Measurements from ENCODE around the gene CACNA1I.

- no peak for TF ChIP-seq POLR2A (IDR thresholded peaks at IDR 0.05; ENCODE audit: borderline replicate concordance, extremely low read depth, insufficient read depth, insufficient read length)
- no peak for TF ChIP-seq CTCF (IDR thresholded peaks at IDR 0.05 in 2 of 3, conservative IDR thresholded peaks at IDR 0.05 in 1 of 3; ENCODE audit: borderline replicate concordance in 1 of 3, insufficient read depth in 1 of 3, low read depth in 2 of 3, low read length in 2 of 3)
- no peak for TF ChIP-seq EZH2phosphoT487 (IDR thresholded peaks at IDR 0.05; ENCODE audit: borderline replicate concordance)
- TF ChIP-seq CEBPB (IDR thresholded peaks at IDR 0.05; ENCODE audit: low read depth) = no peak
- TF ChIP-seq, protein P1, sequence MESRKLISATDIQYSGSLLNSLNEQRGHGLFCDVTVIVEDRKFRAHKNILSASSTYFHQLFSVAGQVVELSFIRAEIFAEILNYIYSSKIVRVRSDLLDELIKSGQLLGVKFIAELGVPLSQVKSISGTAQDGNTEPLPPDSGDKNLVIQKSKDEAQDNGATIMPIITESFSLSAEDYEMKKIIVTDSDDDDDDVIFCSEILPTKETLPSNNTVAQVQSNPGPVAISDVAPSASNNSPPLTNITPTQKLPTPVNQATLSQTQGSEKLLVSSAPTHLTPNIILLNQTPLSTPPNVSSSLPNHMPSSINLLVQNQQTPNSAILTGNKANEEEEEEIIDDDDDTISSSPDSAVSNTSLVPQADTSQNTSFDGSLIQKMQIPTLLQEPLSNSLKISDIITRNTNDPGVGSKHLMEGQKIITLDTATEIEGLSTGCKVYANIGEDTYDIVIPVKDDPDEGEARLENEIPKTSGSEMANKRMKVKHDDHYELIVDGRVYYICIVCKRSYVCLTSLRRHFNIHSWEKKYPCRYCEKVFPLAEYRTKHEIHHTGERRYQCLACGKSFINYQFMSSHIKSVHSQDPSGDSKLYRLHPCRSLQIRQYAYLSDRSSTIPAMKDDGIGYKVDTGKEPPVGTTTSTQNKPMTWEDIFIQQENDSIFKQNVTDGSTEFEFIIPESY (IDR thresholded peaks at IDR 0.05; ENCODE audit: extremely low read depth, insufficient replicate concordance, low read length) = no peak
- no peak for TF ChIP-seq POLR2AphosphoS5 (IDR thresholded peaks at IDR 0.05; ENCODE audit: low read depth, low read length)
- TF ChIP-seq ZNF274 (IDR thresholded peaks at IDR 0.05; ENCODE audit: low read depth, low read length) = no peak
- no peak for TF ChIP-seq SIN3A (IDR thresholded peaks at IDR 0.05; ENCODE audit: low read depth)
- no peak for TF ChIP-seq REST (IDR thresholded peaks at IDR 0.05; ENCODE audit: low read depth)
- TF ChIP-seq YY1 (IDR thresholded peaks at IDR 0.05; ENCODE audit: extremely low read depth, insufficient replicate concordance, low read depth, low read length) = no peak
- no peak for TF ChIP-seq JUND (IDR thresholded peaks at IDR 0.05)
- TF ChIP-seq, protein P2, sequence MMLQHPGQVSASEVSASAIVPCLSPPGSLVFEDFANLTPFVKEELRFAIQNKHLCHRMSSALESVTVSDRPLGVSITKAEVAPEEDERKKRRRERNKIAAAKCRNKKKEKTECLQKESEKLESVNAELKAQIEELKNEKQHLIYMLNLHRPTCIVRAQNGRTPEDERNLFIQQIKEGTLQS (IDR thresholded peaks at IDR 0.05) = no peak
- TF ChIP-seq ZFX (IDR thresholded peaks at IDR 0.05) = no peak
- no peak for TF ChIP-seq FOSL1 (IDR thresholded peaks at IDR 0.05; ENCODE audit: low read depth)
Observed at GRCh38 chr22:39671936-39672335, 101.4 kb downstream of the CACNA1I start.
